Keratinocyte (primary cell): Measurements from ENCODE around the gene CCDC33. TPM values are rescaled to one million over a fixed set of nuclear protein-coding genes. Genes with fewer than 3 reads are reported as not detected.

Experiments
- DNase-seq: peaks from one replicate; pipeline ENCODE4 v3.0.0-alpha.2; 2011; ENCODE audit warnings: low read depth, missing footprints, low spot score
- FAIRE-seq: peaks from 2 replicates; lab custom pipeline; 2011; peaks lifted over from hg19 to GRCh38; lab: Jason Lieb, UNC
- H2AFZ ChIP-seq: 2 replicates; pipeline ENCODE4 v1.6.0; 2012; ENCODE audit warnings: low read length, control low read depth, inconsistent platforms; ENCODE audit not compliant: control insufficient read depth
- H3K27ac ChIP-seq: 2 replicates; pipeline ENCODE4 v1.5.1; 2011; ENCODE audit warnings: low read length; ENCODE audit not compliant: control insufficient read depth, insufficient read depth
- H3K27me3 ChIP-seq: 3 replicates; pipeline ENCODE4 v1.6.0; 2011; ENCODE audit warnings: low read length; ENCODE audit not compliant: control insufficient read depth, insufficient read depth; ENCODE audit errors: extremely low read depth
- H3K36me3 ChIP-seq, 2 experiments: 2 replicates in 1 of 2; 3 replicates in 1 of 2; pipeline ENCODE4 v1.5.1; 2011; ENCODE audit warnings: low read length in 2 of 2, mild to moderate bottlenecking in 1 of 2; ENCODE audit not compliant: control insufficient read depth in 2 of 2, insufficient read depth in 2 of 2; ENCODE audit errors: extremely low read depth in 1 of 2
- H3K4me1 ChIP-seq: 3 replicates; pipeline ENCODE4 v1.5.1; 2011; ENCODE audit warnings: low read length; ENCODE audit not compliant: control insufficient read depth, insufficient read depth; ENCODE audit errors: extremely low read depth
- H3K4me2 ChIP-seq: 3 replicates; pipeline ENCODE4 v1.6.0; 2011; ENCODE audit warnings: low read depth, low read length; ENCODE audit not compliant: control insufficient read depth, insufficient read depth; ENCODE audit errors: extremely low read depth
- H3K4me3 ChIP-seq, 3 experiments: fragments of 200-600 bp in 1 of 3; sonication (generic) in 1 of 3; 2 replicates in 2 of 3; 3 replicates in 1 of 3; pipeline ENCODE4 v1.5.1; 2011 to 2016; ENCODE audit warnings: low read length in 3 of 3, mild to moderate bottlenecking in 3 of 3, control low read depth in 2 of 3, inconsistent platforms in 1 of 3, low read depth in 1 of 3, mixed read lengths in 1 of 3, mixed run types in 1 of 3, moderate library complexity in 1 of 3; ENCODE audit not compliant: control insufficient read depth in 2 of 3, insufficient read depth in 2 of 3; ENCODE audit errors: extremely low read depth in 1 of 3
- H3K79me2 ChIP-seq: 2 replicates; pipeline ENCODE4 v1.6.0; 2012; ENCODE audit warnings: low read length; ENCODE audit not compliant: control insufficient read depth, insufficient read depth
- H3K9ac ChIP-seq: 3 replicates; pipeline ENCODE4 v1.6.0; 2011; ENCODE audit warnings: low read length; ENCODE audit not compliant: control insufficient read depth, insufficient read depth; ENCODE audit errors: extremely low read depth
- H3K9me1 ChIP-seq: 3 replicates; pipeline ENCODE4 v1.6.0; 2011; ENCODE audit warnings: low read length; ENCODE audit not compliant: control insufficient read depth, insufficient read depth; ENCODE audit errors: extremely low read depth
- H3K9me3 ChIP-seq: 2 replicates; pipeline ENCODE4 v1.5.1; 2012; ENCODE audit warnings: low read depth, low read length; ENCODE audit not compliant: control insufficient read depth
- H4K20me1 ChIP-seq: 3 replicates; pipeline ENCODE4 v1.6.0; 2011; ENCODE audit warnings: low read length; ENCODE audit not compliant: control insufficient read depth, insufficient read depth; ENCODE audit errors: extremely low read depth
- EZH2 ChIP-seq: IDR thresholded peaks from one replicate; pipeline ENCODE4 v1.6.1; 2012; ENCODE audit warnings: inconsistent platforms, mild to moderate bottlenecking, low read length, moderate library complexity
- dilution Hi-C: fragments of 300-500 bp; cut with MboI; formaldehyde crosslinking; loops from one replicate; pipeline ENCODE4 v1.7.0; 2020; ENCODE audit warnings: low sequenced_read_pairs; ENCODE audit not compliant: extremely low pct_ligation_motif_present
- polyA plus RNA-seq, 5 experiments: library from polyadenylated mRNA; depleted of rRNA in 3 of 5; stranded (reverse) in 3 of 5; stranded (forward) in 1 of 5; unstranded in 1 of 5; fragments of >200 nt; gene quantifications; 1 replicate in 1 of 5; 2 replicates in 3 of 5; 3 replicates in 1 of 5; pipeline versions ENCODE4 v1.2.1 to v1.2.3, GENCODE V29; 2011 to 2012; ENCODE audit warnings: missing spikeins in 2 of 5, low read depth in 1 of 5, low replicate concordance in 1 of 5
- TF ChIP-seq, protein P1 (sequence below), 3 experiments: IDR thresholded peaks in 1 of 3; conservative IDR thresholded peaks in 1 of 3; optimal IDR thresholded peaks in 1 of 3; 2 replicates in 2 of 3; 3 replicates in 1 of 3; pipeline versions ENCODE3 to v1.5.1; 2011; ENCODE audit warnings: low read length in 3 of 3, mild to moderate bottlenecking in 3 of 3, moderate library complexity in 2 of 3, control low read depth in 1 of 3, inconsistent platforms in 1 of 3; ENCODE audit not compliant: insufficient read depth in 2 of 3; ENCODE audit errors: extremely low read depth in 1 of 3

CCDC33 gene
- polyA plus RNA-seq, 1 donor (not counting 4 experiments of a cell fraction or from before 2014, with no cell fraction given) = not detected

DNA sequence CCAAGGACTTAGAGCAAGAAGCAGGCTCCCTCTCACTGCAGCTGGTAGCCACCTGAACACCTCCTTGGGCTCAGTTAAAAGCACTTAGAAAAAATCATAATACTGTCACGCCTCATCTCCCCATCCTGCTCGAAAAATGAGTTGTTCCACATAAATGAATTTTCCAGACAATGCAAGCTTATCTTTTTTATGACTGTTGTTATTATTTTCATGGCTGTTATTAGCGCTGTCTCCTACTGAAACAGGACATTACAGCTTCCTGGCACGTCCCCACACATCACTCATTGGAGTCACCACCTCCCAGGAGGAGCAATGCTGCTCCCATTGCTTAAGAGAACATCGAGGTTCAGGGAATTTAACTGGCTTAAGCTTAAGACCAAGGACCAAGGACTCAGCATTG is 26.5 kb downstream of the CCDC33 start:
- Histone ChIP-seq H3K36me3 (no peaks in the 10 kb centered on the region), H3K27ac (no peak overlapping the region), H3K79me2 (no peaks in the 10 kb centered on the region), H4K20me1 (no peaks in the 10 kb centered on the region), H3K9me3 (no peaks in the 10 kb centered on the region), H3K4me1 (no peaks in the 10 kb centered on the region), H3K4me3 (no peak overlapping the region), H3K27me3 (peaks cover 32% of the 10 kb centered on the region), H2AFZ (no peak overlapping the region), H3K9ac (no peak overlapping the region), H3K4me2 (no peak overlapping the region), H3K9me1 (no peaks in the 10 kb centered on the region)
- dilution Hi-C loops = no loop called here
- no peak for FAIRE-seq
- TF ChIP-seq, protein P1, sequence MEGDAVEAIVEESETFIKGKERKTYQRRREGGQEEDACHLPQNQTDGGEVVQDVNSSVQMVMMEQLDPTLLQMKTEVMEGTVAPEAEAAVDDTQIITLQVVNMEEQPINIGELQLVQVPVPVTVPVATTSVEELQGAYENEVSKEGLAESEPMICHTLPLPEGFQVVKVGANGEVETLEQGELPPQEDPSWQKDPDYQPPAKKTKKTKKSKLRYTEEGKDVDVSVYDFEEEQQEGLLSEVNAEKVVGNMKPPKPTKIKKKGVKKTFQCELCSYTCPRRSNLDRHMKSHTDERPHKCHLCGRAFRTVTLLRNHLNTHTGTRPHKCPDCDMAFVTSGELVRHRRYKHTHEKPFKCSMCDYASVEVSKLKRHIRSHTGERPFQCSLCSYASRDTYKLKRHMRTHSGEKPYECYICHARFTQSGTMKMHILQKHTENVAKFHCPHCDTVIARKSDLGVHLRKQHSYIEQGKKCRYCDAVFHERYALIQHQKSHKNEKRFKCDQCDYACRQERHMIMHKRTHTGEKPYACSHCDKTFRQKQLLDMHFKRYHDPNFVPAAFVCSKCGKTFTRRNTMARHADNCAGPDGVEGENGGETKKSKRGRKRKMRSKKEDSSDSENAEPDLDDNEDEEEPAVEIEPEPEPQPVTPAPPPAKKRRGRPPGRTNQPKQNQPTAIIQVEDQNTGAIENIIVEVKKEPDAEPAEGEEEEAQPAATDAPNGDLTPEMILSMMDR (optimal IDR thresholded peaks at IDR 0.05 in 1 of 3, IDR thresholded peaks at IDR 0.05 in 1 of 3, conservative IDR thresholded peaks at IDR 0.05 in 1 of 3; ENCODE audit: extremely low read depth in 1 of 3, insufficient read depth in 2 of 3, low read length in 3 of 3) = no peak
- no peak for TF ChIP-seq EZH2
- no peak for DNase-seq

- peaks cover 24% of the 10 kb centered on the region for H3K27me3 ChIP-seq
These were observed 27.3 kb downstream of the CCDC33 start for GRCh38 chr15:74263466-74263865.

More at GRCh38 chr15:74263466-74263865, 27.3 kb downstream of the CCDC33 start:
- FAIRE-seq = no peak
- dilution Hi-C loops = no loop called here
- no peak overlapping the region for H3K27ac ChIP-seq
- no peaks in the 10 kb centered on the region for H3K9me3 ChIP-seq
- H4K20me1 ChIP-seq = no peaks in the 10 kb centered on the region
- no peaks in the 10 kb centered on the region for H3K36me3 ChIP-seq
- H3K9me1 ChIP-seq = no peaks in the 10 kb centered on the region
- no peaks in the 10 kb centered on the region for H3K4me1 ChIP-seq
- no peak overlapping the region for H2AFZ ChIP-seq
- H3K9ac ChIP-seq = no peak overlapping the region
- H3K4me3 ChIP-seq = no peak overlapping the region
- no peak overlapping the region for H3K4me2 ChIP-seq
- TF ChIP-seq EZH2 = no peak
- TF ChIP-seq, protein P1 (optimal IDR thresholded peaks at IDR 0.05 in 1 of 3, IDR thresholded peaks at IDR 0.05 in 1 of 3, conservative IDR thresholded peaks at IDR 0.05 in 1 of 3; ENCODE audit: extremely low read depth in 1 of 3, insufficient read depth in 2 of 3, low read length in 3 of 3) = no peak
- DNase-seq = no peak
- no peaks in the 10 kb centered on the region for H3K79me2 ChIP-seq
